Ectodermal cell (in vitro differentiated cells): ENCODE measurements around the gene RAI1.
A peak's percentile ranks its signal among the peaks of the same experiment; 100 is the strongest.
"Not testable (repeated sequence)": the region's sequence is repeated elsewhere in the genome, so short reads cannot be mapped to it uniquely, and the experiment has no call there.

ENCODE experiments used
- H3K27ac ChIP-seq: 2 replicates; pipeline ENCODE4 v1.7.0; 2013; ENCODE audit warnings: mild to moderate bottlenecking, low read depth, low read length; ENCODE audit not compliant: insufficient read depth, poor library complexity, severe bottlenecking
- H3K27me3 ChIP-seq: 2 replicates; pipeline ENCODE4 v1.7.0; 2013; ENCODE audit warnings: mild to moderate bottlenecking, low read length; ENCODE audit not compliant: insufficient read depth, control insufficient read depth, poor library complexity, severe bottlenecking
- H3K36me3 ChIP-seq: one replicate; pipeline ENCODE4 v1.7.0; 2013; ENCODE audit warnings: low read length; ENCODE audit not compliant: control insufficient read depth, insufficient read depth
- H3K4me1 ChIP-seq: one replicate; pipeline ENCODE4 v1.7.0; 2013; ENCODE audit warnings: low read length; ENCODE audit not compliant: control insufficient read depth, insufficient read depth
- H3K4me3 ChIP-seq: 2 replicates; pipeline ENCODE4 v1.7.0; 2013; ENCODE audit warnings: low read depth, low read length, control low read depth; ENCODE audit not compliant: insufficient read depth
- H3K9me3 ChIP-seq: 2 replicates; pipeline ENCODE4 v1.7.0; 2013; ENCODE audit warnings: mild to moderate bottlenecking, low read length, moderate library complexity; ENCODE audit not compliant: control insufficient read depth
- WGBS, 2 experiments: methylation state at CpG; one replicate each; pipeline ENCODE4 v1.1.7; 2013; ENCODE audit warnings: missing lambda C conversion rate in 2 of 2; 5-methylcytosine and 5-hydroxymethylcytosine counted together

Gene RAI1

DNA sequence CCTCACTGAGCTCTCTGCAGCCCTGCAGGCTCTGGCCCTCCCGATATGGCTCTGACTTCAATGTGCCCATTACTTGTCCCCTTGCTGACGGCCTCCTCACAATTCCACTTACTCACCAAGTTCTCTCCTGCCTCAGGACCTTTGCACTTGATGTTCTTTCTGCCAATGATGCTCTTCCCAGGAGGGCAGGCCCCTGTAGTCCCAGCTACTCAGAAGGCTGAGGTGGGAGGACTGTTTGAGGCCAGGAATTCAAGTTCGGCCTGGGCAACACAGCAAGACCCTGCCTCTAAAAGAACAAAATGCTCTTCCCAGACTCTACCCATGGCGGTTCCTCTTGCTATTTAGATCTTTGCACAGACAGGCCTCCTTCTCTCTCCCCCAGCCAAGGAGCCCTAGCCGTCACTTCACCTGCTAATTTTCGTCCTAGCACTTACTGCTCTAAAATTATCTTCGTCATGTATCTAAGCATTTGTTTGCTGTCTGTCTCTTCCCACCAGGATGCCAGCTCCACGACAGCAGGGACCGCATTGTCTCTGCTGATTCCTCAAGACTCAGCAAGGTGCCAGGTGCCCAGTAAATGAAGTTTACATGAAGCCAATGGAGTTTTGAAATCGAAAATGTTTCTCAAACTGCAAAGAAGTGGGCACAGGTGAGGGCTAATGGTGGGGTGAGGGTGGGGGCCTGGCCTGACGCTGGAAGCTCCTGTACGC is 626 bp upstream of the RAI1 start:
- no peaks in the 10 kb centered on the region for H3K9me3 ChIP-seq
- peaks cover 16% of the 10 kb centered on the region for H3K4me1 ChIP-seq
- no peak overlapping the region for H3K27ac ChIP-seq
- no peaks in the 10 kb centered on the region for H3K36me3 ChIP-seq
- peak overlapping the region; percentile 76 for H3K4me3 ChIP-seq
- 48% methylated on average over 12 of the region's 12 CpGs for WGBS, 2 experiments
- peaks cover 67% of the 10 kb centered on the region for H3K27me3 ChIP-seq

DNA sequence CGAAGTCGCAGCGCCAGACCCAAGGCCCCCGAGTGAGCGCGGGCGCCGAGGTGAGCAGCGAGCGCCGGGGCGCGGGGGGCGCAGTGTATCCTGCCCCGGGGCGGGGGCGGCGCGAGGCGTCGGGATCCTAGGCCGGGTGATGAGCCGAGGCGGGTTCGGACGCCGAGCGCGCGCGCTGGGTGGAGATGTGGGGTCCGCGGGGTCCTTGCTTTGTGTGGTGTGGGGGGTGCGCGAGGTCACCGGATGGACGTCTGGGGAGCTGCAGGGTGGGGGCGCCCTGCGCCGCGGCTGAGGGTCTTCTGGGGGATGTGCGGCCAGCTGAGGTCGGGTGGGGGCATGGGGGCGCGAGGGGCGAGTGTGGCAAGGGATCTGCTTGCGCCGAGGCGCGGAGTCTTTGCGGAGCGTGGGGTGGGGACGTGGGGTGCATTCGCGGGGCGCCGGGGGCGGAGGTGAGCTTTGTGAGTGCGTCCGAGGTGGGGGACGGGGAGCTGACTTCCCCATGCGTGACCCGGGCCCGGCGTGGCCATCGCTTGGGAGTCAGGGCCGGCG is 560 bp downstream of the RAI1 start:
- WGBS, 2 experiments: 2 to 3% methylated on average over 68 of the region's 68 CpGs
- H3K27me3 ChIP-seq: peaks cover 56% of the 10 kb centered on the region
- no peaks in the 10 kb centered on the region for H3K36me3 ChIP-seq
- H3K4me3 ChIP-seq: peak overlapping the region; percentile 76
- H3K4me1 ChIP-seq: peaks cover 24% of the 10 kb centered on the region
- H3K9me3 ChIP-seq: no peaks in the 10 kb centered on the region
- H3K27ac ChIP-seq: no peak overlapping the region

DNA sequence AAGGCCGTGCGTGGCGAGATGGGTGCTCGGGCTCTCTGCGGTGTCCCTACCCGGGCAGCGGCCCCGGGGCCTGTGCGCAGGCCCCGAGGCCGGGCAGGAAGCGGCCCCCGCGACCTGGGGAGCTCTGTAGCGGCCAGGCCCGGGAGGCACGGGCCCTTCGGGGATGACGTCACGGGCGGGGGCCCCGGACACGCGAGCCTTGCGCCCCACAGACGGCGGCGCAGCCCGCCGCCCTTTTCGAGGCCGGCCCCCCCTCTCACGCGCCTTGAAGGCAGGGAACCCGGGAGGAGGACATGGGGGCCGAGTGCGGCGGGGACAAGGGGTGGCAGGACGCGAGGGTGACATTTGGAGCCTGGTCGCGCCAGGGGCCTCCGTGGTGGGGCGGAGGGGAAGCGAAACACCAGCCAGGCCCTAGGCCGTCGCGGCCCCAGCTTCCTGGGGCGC is 1.1 kb downstream of the RAI1 start:
- Histone ChIP-seq H3K27ac (no peak overlapping the region), H3K4me3 (peak overlapping the region; percentile 76), H3K27me3 (peaks cover 59% of the 10 kb centered on the region), H3K9me3 (no peaks in the 10 kb centered on the region), H3K4me1 (peaks cover 29% of the 10 kb centered on the region), H3K36me3 (no peaks in the 10 kb centered on the region)
- 2% methylated on average over 49 of the region's 49 CpGs for WGBS, 2 experiments

DNA sequence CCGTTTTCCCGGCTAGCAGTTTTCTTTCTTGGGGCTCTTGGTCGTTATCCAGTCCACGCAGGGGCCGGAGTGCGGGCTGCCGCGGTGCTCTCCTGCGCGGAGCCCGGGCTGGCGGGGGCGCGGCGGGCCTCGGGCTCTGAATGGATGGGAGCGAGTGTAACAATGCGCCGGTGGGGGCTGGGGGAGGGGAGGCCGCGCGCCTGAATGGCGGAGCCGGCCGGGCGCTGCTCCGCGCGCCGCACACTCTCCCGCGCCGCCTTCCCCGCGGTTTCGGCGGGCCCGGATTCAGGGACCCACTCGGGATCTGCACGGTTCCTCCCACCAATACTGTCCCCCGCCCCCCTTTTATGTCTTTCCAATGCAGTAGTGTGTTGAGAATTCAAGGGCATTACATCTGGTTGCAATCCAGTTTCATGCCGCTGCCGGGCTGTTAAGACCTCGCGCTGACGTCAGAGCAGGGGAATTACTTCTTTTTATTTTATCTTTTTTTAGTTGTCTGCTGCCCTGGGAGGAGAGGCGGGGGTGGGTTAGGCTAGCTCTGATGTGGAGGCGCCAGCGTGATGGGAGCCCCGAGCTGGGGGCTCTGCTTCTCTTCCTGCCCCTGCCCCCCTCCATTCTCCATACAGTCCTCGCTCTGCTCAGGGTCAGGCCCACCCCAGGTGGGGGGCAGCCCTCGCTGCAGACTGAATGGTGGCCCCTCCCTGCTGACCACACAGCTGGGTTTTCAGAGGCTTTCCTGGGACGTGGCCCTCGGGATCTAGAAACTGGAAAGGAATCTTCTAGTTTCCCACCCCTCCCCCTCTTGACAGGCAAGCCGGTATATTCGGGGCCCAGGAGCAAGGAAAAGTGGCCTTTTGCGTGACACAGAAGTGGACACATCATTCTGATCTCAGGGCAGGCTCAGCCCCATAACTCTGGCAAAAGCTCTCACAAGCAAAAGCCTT is 1.8 kb downstream of the RAI1 start:
- Histone ChIP-seq H3K27me3 (peaks cover 59% of the 10 kb centered on the region), H3K4me1 (peaks cover 29% of the 10 kb centered on the region), H3K9me3 (no peaks in the 10 kb centered on the region), H3K36me3 (no peaks in the 10 kb centered on the region), H3K4me3 (peak overlapping the region; percentile 76), H3K27ac (peak overlapping the region; percentile 3)
- WGBS, 2 experiments: 1 to 2% methylated on average over 57 of the region's 57 CpGs

DNA sequence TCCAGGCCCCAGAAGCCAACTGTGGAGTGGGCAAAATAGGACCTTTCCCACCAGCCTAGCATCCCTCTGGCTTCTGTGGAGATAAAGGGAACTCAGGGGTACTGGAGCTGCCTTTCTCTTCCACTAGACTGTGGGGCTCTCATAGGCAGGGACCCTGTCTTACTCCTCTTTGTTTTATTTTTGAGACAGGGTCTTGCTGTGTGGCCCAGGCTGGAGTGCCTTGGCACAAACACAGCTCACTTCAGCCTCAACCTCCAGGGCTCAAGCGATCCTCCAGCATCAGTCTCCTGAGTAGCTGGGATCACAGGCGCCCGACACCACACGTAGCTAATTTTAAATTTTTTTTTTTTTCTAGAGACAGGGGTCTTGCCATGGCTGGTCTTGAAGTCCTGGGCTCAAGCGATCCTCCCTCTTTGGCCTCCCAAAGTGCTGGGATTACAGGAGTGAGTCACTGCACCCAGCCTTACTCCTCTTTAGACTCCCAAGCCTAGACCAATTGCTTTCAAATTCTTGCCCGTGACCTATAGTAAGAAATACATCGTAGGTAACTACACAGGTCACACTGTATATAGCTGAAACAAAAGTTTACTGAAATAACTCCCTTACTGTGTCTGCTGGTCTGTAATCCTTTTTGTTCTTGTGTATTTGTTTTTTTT is 2.6 kb downstream of the RAI1 start:
- Histone ChIP-seq H3K36me3 (no peaks in the 10 kb centered on the region), H3K4me1 (peaks cover 29% of the 10 kb centered on the region), H3K9me3 (no peaks in the 10 kb centered on the region), H3K4me3 (peak overlapping the region; percentile 76), H3K27ac (no peak overlapping the region), H3K27me3 (peaks cover 55% of the 10 kb centered on the region)
- 87 to 88% methylated on average over 7 of the region's 7 CpGs for WGBS, 2 experiments

DNA sequence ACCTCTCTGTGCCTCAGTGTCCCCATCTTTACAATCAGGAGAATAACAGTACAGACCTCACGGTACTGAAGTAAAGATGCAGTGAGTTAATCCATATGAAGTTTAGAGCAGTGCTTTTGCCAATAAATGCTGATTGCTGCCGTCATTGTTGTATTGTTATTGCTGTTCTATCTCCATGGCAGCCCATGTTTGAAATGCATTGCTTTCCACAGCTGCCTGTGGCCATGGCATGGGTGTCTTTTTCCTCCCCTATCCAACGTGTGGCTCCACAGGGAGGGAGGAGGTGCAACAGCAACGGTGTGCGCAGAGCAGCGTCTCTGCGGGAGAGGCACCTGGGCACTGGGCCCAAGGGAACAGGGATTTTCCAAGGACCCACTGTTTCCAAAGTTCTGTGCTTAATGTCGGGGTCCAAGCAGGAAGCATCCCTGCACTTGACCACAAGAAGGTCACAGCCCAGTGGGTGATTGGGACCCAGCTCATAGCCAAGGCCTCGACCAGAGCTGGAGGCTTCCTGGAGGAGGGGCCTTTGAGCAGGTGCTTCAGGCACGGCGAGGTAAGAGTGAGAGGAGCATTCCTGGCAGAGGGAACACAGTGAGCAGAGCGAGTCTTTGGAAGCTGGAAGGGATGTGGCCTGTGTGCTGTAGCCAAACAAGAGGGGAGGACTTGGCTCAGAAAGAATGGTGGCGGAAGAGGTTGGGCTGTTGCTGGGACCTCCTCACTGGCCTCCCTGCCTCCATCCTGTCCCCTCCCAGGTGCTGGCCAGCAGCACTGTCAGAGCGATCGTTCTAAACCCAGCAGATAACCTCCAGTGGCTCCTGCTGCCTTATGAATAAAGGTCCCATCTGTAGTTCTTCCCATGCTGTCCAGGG is 3.9 kb downstream of the RAI1 start:
- H3K27ac ChIP-seq: no peak overlapping the region
- H3K36me3 ChIP-seq: no peaks in the 10 kb centered on the region
- no peaks in the 10 kb centered on the region for H3K9me3 ChIP-seq
- 69 to 72% methylated on average over 15 of the region's 15 CpGs for WGBS, 2 experiments
- H3K4me1 ChIP-seq: peaks cover 29% of the 10 kb centered on the region
- H3K4me3 ChIP-seq: no peak overlapping the region
- H3K27me3 ChIP-seq: peaks cover 42% of the 10 kb centered on the region

DNA sequence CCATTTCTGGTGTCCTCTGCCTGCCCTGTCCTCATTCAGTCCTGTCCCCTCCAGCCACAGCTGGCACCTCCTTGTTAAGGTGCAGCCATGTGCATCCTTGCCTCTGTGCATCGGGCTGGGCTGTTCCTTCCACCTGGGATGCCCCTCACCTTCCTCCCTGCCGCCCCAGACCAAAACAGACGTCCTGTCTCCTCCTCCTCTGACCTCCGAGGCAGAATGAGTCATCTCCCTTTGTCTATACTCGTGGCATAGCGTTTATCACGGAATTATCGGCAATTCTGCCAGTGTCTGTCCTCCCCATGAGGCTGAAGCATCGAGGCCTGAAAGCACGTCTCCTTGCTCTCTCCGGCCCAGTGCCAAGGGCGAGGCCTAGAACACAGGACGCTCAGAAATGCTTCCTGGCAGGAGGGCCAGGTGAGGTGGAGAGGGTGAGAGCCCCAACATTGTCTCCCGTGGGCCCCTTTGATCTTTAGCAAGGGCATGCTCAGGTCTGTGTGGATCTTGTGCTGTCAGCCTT is 4.6 kb downstream of the RAI1 start:
- H3K36me3 ChIP-seq: no peaks in the 10 kb centered on the region
- H3K27me3 ChIP-seq: peaks cover 35% of the 10 kb centered on the region
- H3K9me3 ChIP-seq: no peaks in the 10 kb centered on the region
- WGBS, 2 experiments: 40 to 44% methylated on average over 14 of the region's 14 CpGs
- H3K4me1 ChIP-seq: peaks cover 29% of the 10 kb centered on the region
- H3K4me3 ChIP-seq: no peak overlapping the region
- H3K27ac ChIP-seq: no peak overlapping the region

DNA sequence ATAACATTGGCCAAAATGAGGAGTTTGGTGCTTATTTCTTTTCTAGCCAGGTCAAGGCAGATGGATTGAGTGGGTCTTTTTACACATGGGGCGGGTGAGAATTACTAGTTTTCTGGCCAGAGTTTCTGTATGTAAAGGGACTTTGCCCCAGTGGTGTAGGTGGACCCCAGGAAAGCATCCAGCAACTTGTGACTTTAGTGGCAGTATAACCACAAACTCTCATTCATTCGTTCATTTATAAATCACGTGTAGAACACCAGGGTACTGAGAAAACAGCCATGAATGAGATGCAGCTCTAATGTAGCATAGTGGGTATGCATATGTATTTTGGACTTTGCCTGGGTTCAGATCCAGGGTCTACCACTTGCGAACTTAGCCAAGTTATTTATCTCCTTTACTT is 8.1 kb downstream of the RAI1 start:
- H3K4me3 ChIP-seq: no peak overlapping the region
- H3K9me3 ChIP-seq: no peaks in the 10 kb centered on the region
- no peak overlapping the region for H3K27ac ChIP-seq
- no peaks in the 10 kb centered on the region for H3K36me3 ChIP-seq
- H3K27me3 ChIP-seq: peaks cover 6% of the 10 kb centered on the region
- peaks cover 53% of the 10 kb centered on the region for H3K4me1 ChIP-seq
- 91 to 94% methylated on average over 4 of the region's 4 CpGs for WGBS, 2 experiments

DNA sequence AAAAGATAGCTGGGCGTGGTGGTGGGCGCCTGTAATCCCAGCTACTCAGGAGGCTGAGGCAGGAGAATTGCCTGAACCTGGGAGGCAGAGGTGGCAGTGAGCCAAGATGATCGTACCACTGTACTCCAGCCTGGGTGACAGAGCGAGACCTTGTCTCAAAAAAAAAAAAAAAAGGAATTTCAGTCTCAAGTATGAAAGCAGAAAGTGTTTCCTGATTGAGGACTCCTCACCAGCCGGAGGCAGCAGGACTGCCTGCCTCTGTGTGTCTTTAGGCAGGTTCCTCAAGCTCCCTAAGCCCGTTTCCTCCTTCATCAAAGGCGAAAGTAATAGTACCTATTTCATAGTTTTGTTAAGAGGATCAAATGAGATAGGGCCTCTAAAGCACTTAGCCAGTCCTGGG is 9.0 kb downstream of the RAI1 start:
- not testable (repeated sequence) for H3K4me3 ChIP-seq, H3K9me3 ChIP-seq, H3K36me3 ChIP-seq, H3K27ac ChIP-seq, H3K27me3 ChIP-seq
- 89 to 95% methylated on average over 7 of the region's 7 CpGs for WGBS, 2 experiments
- peaks cover 52% of the 10 kb centered on the region for H3K4me1 ChIP-seq
